Measurements from ENCODE around the gene HACE1.

- TF ChIP-seq, protein P1, sequence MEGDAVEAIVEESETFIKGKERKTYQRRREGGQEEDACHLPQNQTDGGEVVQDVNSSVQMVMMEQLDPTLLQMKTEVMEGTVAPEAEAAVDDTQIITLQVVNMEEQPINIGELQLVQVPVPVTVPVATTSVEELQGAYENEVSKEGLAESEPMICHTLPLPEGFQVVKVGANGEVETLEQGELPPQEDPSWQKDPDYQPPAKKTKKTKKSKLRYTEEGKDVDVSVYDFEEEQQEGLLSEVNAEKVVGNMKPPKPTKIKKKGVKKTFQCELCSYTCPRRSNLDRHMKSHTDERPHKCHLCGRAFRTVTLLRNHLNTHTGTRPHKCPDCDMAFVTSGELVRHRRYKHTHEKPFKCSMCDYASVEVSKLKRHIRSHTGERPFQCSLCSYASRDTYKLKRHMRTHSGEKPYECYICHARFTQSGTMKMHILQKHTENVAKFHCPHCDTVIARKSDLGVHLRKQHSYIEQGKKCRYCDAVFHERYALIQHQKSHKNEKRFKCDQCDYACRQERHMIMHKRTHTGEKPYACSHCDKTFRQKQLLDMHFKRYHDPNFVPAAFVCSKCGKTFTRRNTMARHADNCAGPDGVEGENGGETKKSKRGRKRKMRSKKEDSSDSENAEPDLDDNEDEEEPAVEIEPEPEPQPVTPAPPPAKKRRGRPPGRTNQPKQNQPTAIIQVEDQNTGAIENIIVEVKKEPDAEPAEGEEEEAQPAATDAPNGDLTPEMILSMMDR (IDR thresholded peaks at IDR 0.05 in 8 of 11, conservative IDR thresholded peaks at IDR 0.05 in 3 of 11), result no peak
- TF ChIP-seq POLR2A (IDR thresholded peaks at IDR 0.05), result no peak
Measured at GRCh38 chr6:104705916-104706442, 153.7 kb downstream of the HACE1 start.

Measured in spleen (tissue), 7 donors.